SU-DHL-6 (cell line): Measurements from ENCODE around the gene CT47C1.

Experiments used
- CTCF ChIP-seq: fragments of 200-600 bp; sonication (generic); IDR thresholded peaks from one replicate; pipeline ENCODE4 v1.5.1; 2017; ENCODE audit warnings: antibody characterized with exemption, mild to moderate bottlenecking, low read length, moderate library complexity; ENCODE audit not compliant: insufficient read depth, poor library complexity, severe bottlenecking
- EZH2phosphoT487 ChIP-seq: fragments of 200-600 bp; sonication (generic), shearing (Covaris generic); conservative IDR thresholded peaks from 2 replicates; pipeline ENCODE4 v1.6.1; 2018; ENCODE audit warnings: mild to moderate bottlenecking, antibody characterized with exemption, low read length, moderate library complexity, mixed read lengths

DNA sequence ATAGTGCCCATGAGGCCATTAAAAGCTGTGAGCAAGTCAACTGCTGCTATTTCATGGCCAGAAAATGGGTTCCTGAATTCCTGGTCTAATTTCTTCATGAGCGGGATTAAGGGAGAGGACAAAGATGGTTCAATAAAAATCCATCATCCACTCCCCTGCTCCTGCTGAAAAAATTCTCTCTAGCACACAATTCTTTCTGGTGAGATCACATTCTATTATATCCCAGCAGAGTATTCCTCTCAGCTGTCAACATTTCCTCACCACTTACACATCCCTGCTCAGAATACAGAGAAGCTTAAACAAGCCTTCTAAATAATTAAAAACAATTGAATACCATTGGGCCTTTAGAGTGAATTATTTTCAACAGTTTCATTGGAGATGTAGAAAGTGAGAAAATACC is 9.5 kb downstream of the CT47C1 start:
- TF ChIP-seq CTCF (no peak), EZH2phosphoT487 (no peak)
